Astrocyte of the hippocampus (primary cell): ENCODE data around the gene PGAP2.
"Not testable (repeated sequence)": the region's sequence is repeated elsewhere in the genome, so short reads cannot be mapped to it uniquely, and the experiment has no call there.

ENCODE experiments used
- DNase-seq: peaks from one replicate; pipeline ENCODE4 v3.0.0; 2011; ENCODE audit warnings: low read depth, low spot score

The PGAP2 gene

GRCh38 chr11:3854977-3855807 is 46.8 kb downstream of the PGAP2 start, which contains the start of gene STIM1:
STIM1 (plus strand) TSS chr11:3855664; CDS start chr11:3856271, 607 bp downstream.
- DNase-seq: peak; percentile 98

- DNase-seq: peak; percentile 56
Measured at GRCh38 chr11:3855808-3856491, 47.6 kb downstream of the PGAP2 start.

GRCh38 chr11:3856856-3857553 is 48.6 kb downstream of the PGAP2 start:
- DNase-seq: no peak

GRCh38 chr11:3857628-3858027 is 49.3 kb downstream of the PGAP2 start:
- DNase-seq: no peak

GRCh38 chr11:3859373-3859881 is 51.1 kb downstream of the PGAP2 start:
- DNase-seq: no peak

- DNase-seq: no peak
Measured at GRCh38 chr11:3860375-3860774, 52.0 kb downstream of the PGAP2 start.

GRCh38 chr11:3860898-3861393 is 52.6 kb downstream of the PGAP2 start:
- DNase-seq: not testable (repeated sequence)

GRCh38 chr11:3861683-3862082 is 53.3 kb downstream of the PGAP2 start:
- DNase-seq: no peak

- peak; percentile 73 for DNase-seq
Measured at GRCh38 chr11:3865388-3866193, 57.2 kb downstream of the PGAP2 start.

GRCh38 chr11:3866206-3866605 is 57.8 kb downstream of the PGAP2 start:
- DNase-seq: no peak

- DNase-seq: no peak
Measured at GRCh38 chr11:3866836-3867208, 58.5 kb downstream of the PGAP2 start.

- DNase-seq: peak; percentile 30
Measured at GRCh38 chr11:3867209-3868091, 59.1 kb downstream of the PGAP2 start.

- DNase-seq: no peak
Measured at GRCh38 chr11:3873712-3874349, 65.5 kb downstream of the PGAP2 start.
